ENCODE measurements around the gene MRPL45.

The MRPL45 gene

DNA sequence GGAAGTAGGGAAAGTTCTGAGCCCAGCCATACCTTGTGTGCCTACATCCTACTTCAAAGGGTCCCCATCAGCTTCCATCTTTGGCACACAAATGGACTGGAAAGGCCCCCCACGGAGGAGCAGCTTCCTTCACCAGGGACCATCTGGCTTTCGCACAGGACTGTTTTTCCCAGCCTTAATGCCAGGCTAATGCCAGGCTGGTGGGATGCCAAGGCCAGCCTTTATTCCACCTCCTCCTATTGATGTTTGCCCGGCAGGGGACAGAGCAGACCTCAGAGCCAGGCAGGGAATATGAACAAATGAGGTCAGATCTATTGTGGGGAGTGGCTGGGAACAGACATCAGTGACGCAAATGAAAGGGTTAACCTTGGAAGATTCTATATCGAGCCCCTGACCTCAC is 41.1 kb downstream of the MRPL45 start:
- H3K9me3 ChIP-seq (ENCODE audit: control insufficient read depth, low read length) = no peaks in the 10 kb centered on the region
- no peak for DNase-seq
- H3K9ac ChIP-seq (ENCODE audit: low read length) = no peak overlapping the region
- H3K14ac ChIP-seq (ENCODE audit: low read length in 2 of 2) = no peak overlapping the region
- no peaks in the 10 kb centered on the region for H3K36me3 ChIP-seq (ENCODE audit: control insufficient read depth in 1 of 2, insufficient read depth in 2 of 2, low read depth in 1 of 2, low read length in 2 of 2)
- no peak overlapping the region for H3K18ac ChIP-seq (ENCODE audit: low read depth in 1 of 2, low read length in 2 of 2)
- H3K27me3 ChIP-seq (ENCODE audit: control insufficient read depth in 1 of 2, insufficient read depth in 1 of 2, low read length in 2 of 2) = peaks cover 69 to 77% of the 10 kb centered on the region in 2 experiments
- H4K91ac ChIP-seq (ENCODE audit: low read length) = no peak overlapping the region
- no peak overlapping the region for H2AFZ ChIP-seq (ENCODE audit: low read depth, low read length)
- H3K79me1 ChIP-seq (replicated peaks; ENCODE audit: low read length, poor library complexity, severe bottlenecking) = no peaks in the 10 kb centered on the region
- H3K4ac ChIP-seq (ENCODE audit: low read depth in 1 of 2, low read length in 2 of 2) = no peak overlapping the region
- no peak overlapping the region for H3K4me2 ChIP-seq (ENCODE audit: low read length, poor library complexity, severe bottlenecking)
- H3K23ac ChIP-seq (ENCODE audit: low read length in 2 of 2) = no peak overlapping the region
- H3K4me3 ChIP-seq (ENCODE audit: insufficient read depth in 1 of 2, low read depth in 1 of 2, low read length in 2 of 2) = no peak overlapping the region
- H2BK5ac ChIP-seq (ENCODE audit: low read depth, low read length, poor library complexity, severe bottlenecking) = no peak overlapping the region
- H2AK5ac ChIP-seq (ENCODE audit: low read length, severe bottlenecking) = no peak overlapping the region
- no peak overlapping the region for H2BK15ac ChIP-seq (ENCODE audit: low read depth, poor library complexity, severe bottlenecking)
- H3K4me1 ChIP-seq (ENCODE audit: control insufficient read depth, insufficient read depth, low read depth, low read length) = peaks cover 5% of the 10 kb centered on the region
- no peak overlapping the region for H3K27ac ChIP-seq (ENCODE audit: low read length, poor library complexity, severe bottlenecking)
- H2BK12ac ChIP-seq (ENCODE audit: low read length in 2 of 2) = no peak overlapping the region
- no peak overlapping the region for H2BK120ac ChIP-seq (ENCODE audit: low read depth, low read length)
- no peak overlapping the region for H4K8ac ChIP-seq (ENCODE audit: low read length)
- WGBS = 80% methylated on average over 5 of the region's 5 CpGs

DNA sequence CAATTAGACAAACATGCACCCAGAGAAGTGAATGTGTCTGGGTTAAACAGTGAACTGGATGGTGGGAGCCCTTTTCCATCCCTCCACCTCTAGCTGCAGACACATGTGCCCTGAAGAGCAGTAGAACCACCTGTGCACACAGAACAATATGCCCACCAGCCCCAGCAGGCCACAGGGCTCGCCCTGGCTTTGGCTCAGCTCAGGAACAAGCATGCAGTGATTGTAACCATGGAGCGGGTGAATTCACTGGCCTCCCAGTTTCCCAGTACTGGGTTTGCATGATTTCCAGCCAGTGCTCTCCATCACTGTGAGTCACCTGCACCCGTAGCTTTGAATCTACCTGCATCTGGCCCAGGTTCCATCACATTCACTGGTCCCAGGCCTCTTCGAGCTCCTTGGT is 41.6 kb downstream of the MRPL45 start:
- Histone ChIP-seq H3K36me3 (ENCODE audit: control insufficient read depth in 1 of 2, insufficient read depth in 2 of 2, low read depth in 1 of 2, low read length in 2 of 2) (no peaks in the 10 kb centered on the region), H2AK5ac (ENCODE audit: low read length, severe bottlenecking) (no peak overlapping the region)
- no peak for DNase-seq

GRCh38 chr17:38339891-38340290 is 42.9 kb downstream of the MRPL45 start:
- no peak overlapping the region for H3K4me3 ChIP-seq (ENCODE audit: insufficient read depth in 1 of 2, low read depth in 1 of 2, low read length in 2 of 2)
- no peak overlapping the region for H3K4me2 ChIP-seq (ENCODE audit: low read length, poor library complexity, severe bottlenecking)
- no peak overlapping the region for H2AFZ ChIP-seq (ENCODE audit: low read depth, low read length)
- no peak for DNase-seq
- H2BK5ac ChIP-seq (ENCODE audit: low read depth, low read length, poor library complexity, severe bottlenecking) = no peak overlapping the region
- peaks cover 68 to 76% of the 10 kb centered on the region in 2 experiments for H3K27me3 ChIP-seq (ENCODE audit: control insufficient read depth in 1 of 2, insufficient read depth in 1 of 2, low read length in 2 of 2)
- H2BK15ac ChIP-seq (ENCODE audit: low read depth, poor library complexity, severe bottlenecking) = no peak overlapping the region
- no peak overlapping the region for H2BK120ac ChIP-seq (ENCODE audit: low read depth, low read length)
- H4K8ac ChIP-seq (ENCODE audit: low read length) = no peak overlapping the region
- H2BK12ac ChIP-seq (ENCODE audit: low read length in 2 of 2) = no peak overlapping the region
- no peak overlapping the region for H3K14ac ChIP-seq (ENCODE audit: low read length in 2 of 2)
- H3K79me1 ChIP-seq (replicated peaks; ENCODE audit: low read length, poor library complexity, severe bottlenecking) = no peaks in the 10 kb centered on the region
- no peak overlapping the region for H4K91ac ChIP-seq (ENCODE audit: low read length)
- no peak overlapping the region for H2AK5ac ChIP-seq (ENCODE audit: low read length, severe bottlenecking)
- no peaks in the 10 kb centered on the region for H3K9me3 ChIP-seq (ENCODE audit: control insufficient read depth, low read length)
- no peaks in the 10 kb centered on the region for H3K36me3 ChIP-seq (ENCODE audit: control insufficient read depth in 1 of 2, insufficient read depth in 2 of 2, low read depth in 1 of 2, low read length in 2 of 2)
- peaks cover 5% of the 10 kb centered on the region for H3K4me1 ChIP-seq (ENCODE audit: control insufficient read depth, insufficient read depth, low read depth, low read length)
- H3K9ac ChIP-seq (ENCODE audit: low read length) = no peak overlapping the region
- H3K4ac ChIP-seq (ENCODE audit: low read depth in 1 of 2, low read length in 2 of 2) = no peak overlapping the region
- H3K27ac ChIP-seq (ENCODE audit: low read length, poor library complexity, severe bottlenecking) = no peak overlapping the region
- H3K18ac ChIP-seq (ENCODE audit: low read depth in 1 of 2, low read length in 2 of 2) = no peak overlapping the region
- H3K23ac ChIP-seq (ENCODE audit: low read length in 2 of 2) = no peak overlapping the region

More for the DNA sequence above, 41.6 kb downstream of the MRPL45 start:
- no peaks in the 10 kb centered on the region for H3K9me3 ChIP-seq (ENCODE audit: control insufficient read depth, low read length)
- H3K9ac ChIP-seq (ENCODE audit: low read length) = no peak overlapping the region
- no peak overlapping the region for H3K18ac ChIP-seq (ENCODE audit: low read depth in 1 of 2, low read length in 2 of 2)
- H3K4me2 ChIP-seq (ENCODE audit: low read length, poor library complexity, severe bottlenecking) = no peak overlapping the region
- H2BK120ac ChIP-seq (ENCODE audit: low read depth, low read length) = no peak overlapping the region
- H4K91ac ChIP-seq (ENCODE audit: low read length) = no peak overlapping the region
- no peak overlapping the region for H2BK5ac ChIP-seq (ENCODE audit: low read depth, low read length, poor library complexity, severe bottlenecking)
- H2BK15ac ChIP-seq (ENCODE audit: low read depth, poor library complexity, severe bottlenecking) = no peak overlapping the region
- peaks cover 69 to 77% of the 10 kb centered on the region in 2 experiments for H3K27me3 ChIP-seq (ENCODE audit: control insufficient read depth in 1 of 2, insufficient read depth in 1 of 2, low read length in 2 of 2)
- H2BK12ac ChIP-seq (ENCODE audit: low read length in 2 of 2) = no peak overlapping the region
- no peak overlapping the region for H3K27ac ChIP-seq (ENCODE audit: low read length, poor library complexity, severe bottlenecking)
- WGBS = 78% methylated on average over 4 of the region's 4 CpGs
- H3K4me1 ChIP-seq (ENCODE audit: control insufficient read depth, insufficient read depth, low read depth, low read length) = peaks cover 5% of the 10 kb centered on the region
- no peak overlapping the region for H3K4ac ChIP-seq (ENCODE audit: low read depth in 1 of 2, low read length in 2 of 2)
- no peaks in the 10 kb centered on the region for H3K79me1 ChIP-seq (replicated peaks; ENCODE audit: low read length, poor library complexity, severe bottlenecking)
- no peak overlapping the region for H2AFZ ChIP-seq (ENCODE audit: low read depth, low read length)
- no peak overlapping the region for H3K14ac ChIP-seq (ENCODE audit: low read length in 2 of 2)
- no peak overlapping the region for H4K8ac ChIP-seq (ENCODE audit: low read length)
- no peak overlapping the region for H3K23ac ChIP-seq (ENCODE audit: low read length in 2 of 2)
- no peak overlapping the region for H3K4me3 ChIP-seq (ENCODE audit: insufficient read depth in 1 of 2, low read depth in 1 of 2, low read length in 2 of 2)

- Histone ChIP-seq H2BK12ac (ENCODE audit: low read length in 2 of 2) (no peak overlapping the region), H3K36me3 (ENCODE audit: control insufficient read depth in 1 of 2, insufficient read depth in 2 of 2, low read depth in 1 of 2, low read length in 2 of 2) (no peaks in the 10 kb centered on the region), H4K91ac (ENCODE audit: low read length) (no peak overlapping the region), H3K79me1 (replicated peaks; ENCODE audit: low read length, poor library complexity, severe bottlenecking) (no peaks in the 10 kb centered on the region), H4K8ac (ENCODE audit: low read length) (no peak overlapping the region), H3K4me1 (ENCODE audit: control insufficient read depth, insufficient read depth, low read depth, low read length) (peaks cover 5% of the 10 kb centered on the region), H2AFZ (ENCODE audit: low read depth, low read length) (no peak overlapping the region), H3K18ac (ENCODE audit: low read depth in 1 of 2, low read length in 2 of 2) (no peak overlapping the region), H2BK15ac (ENCODE audit: low read depth, poor library complexity, severe bottlenecking) (no peak overlapping the region), H3K23ac (ENCODE audit: low read length in 2 of 2) (no peak overlapping the region), H2BK120ac (ENCODE audit: low read depth, low read length) (no peak overlapping the region), H3K9me3 (ENCODE audit: control insufficient read depth, low read length) (no peaks in the 10 kb centered on the region), H3K4me3 (ENCODE audit: insufficient read depth in 1 of 2, low read depth in 1 of 2, low read length in 2 of 2) (no peak overlapping the region), H3K27me3 (ENCODE audit: control insufficient read depth in 1 of 2, insufficient read depth in 1 of 2, low read length in 2 of 2) (peaks cover 55 to 63% of the 10 kb centered on the region in 2 experiments), H3K27ac (ENCODE audit: low read length, poor library complexity, severe bottlenecking) (no peak overlapping the region), H3K9ac (ENCODE audit: low read length) (no peak overlapping the region), H3K14ac (ENCODE audit: low read length in 2 of 2) (no peak overlapping the region), H3K4me2 (ENCODE audit: low read length, poor library complexity, severe bottlenecking) (no peak overlapping the region), H3K4ac (ENCODE audit: low read depth in 1 of 2, low read length in 2 of 2) (no peak overlapping the region), H2AK5ac (ENCODE audit: low read length, severe bottlenecking) (no peak overlapping the region), H2BK5ac (ENCODE audit: low read depth, low read length, poor library complexity, severe bottlenecking) (no peak overlapping the region)
- 75% methylated on average over 4 of the region's 5 CpGs for WGBS
- DNase-seq = peak; percentile 12
Observed at GRCh38 chr17:38341035-38341721, 44.2 kb downstream of the MRPL45 start.

All from mesenchymal stem cell (in vitro differentiated cells and primary cell).